GM18861 (cell line): Measurements from ENCODE around the gene ATOH8.

Source experiments
- ATAC-seq: cut with Tn5 transposase; IDR thresholded peaks from one replicate; pipeline ENCODE4 v1.9.1; 2021; ENCODE audit not compliant: unreplicated experiment

The ATOH8 gene

DNA sequence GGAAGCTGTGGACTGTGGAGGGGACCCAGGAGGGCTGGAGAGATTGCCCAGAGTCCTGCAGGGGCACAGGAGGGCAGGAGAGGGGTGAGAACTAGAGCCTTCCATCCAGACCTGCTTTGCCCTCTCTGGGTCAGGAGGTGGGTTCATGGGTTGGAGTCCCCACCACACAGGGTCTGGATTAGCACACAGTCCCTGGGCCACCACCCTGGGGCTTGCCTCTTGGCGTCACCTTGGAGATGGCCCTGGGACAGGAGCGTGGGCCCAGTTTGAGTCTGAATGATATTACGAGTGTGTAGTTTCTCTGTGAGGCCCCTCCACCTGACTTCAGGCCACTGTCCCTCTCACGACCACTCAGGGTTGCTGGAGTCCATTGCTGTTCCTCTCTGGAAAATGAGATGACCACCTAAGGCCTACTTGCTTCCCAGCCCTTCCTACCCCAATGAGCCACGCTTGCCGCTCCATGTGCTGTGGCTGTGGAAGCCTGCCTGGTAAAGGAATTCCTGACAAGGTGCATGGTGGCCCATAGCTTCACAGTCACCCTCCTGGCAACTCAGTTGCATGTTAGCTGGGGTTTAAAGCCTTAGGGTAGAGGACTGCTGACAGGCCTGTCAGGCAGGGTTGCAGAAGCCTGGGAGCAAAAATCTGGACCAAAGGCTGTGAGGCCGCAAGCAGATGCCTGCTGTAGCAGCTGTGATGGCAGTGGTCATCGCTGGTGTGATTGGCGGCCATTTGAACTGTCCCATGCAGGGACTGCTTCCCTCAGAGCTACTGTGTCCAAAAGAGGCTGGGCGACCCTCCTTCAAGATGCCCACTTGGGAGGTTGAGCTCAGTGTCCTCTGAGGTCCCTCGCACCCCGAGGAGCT, 14.2 kb downstream of the ATOH8 start:
- no peak for ATAC-seq

DNA sequence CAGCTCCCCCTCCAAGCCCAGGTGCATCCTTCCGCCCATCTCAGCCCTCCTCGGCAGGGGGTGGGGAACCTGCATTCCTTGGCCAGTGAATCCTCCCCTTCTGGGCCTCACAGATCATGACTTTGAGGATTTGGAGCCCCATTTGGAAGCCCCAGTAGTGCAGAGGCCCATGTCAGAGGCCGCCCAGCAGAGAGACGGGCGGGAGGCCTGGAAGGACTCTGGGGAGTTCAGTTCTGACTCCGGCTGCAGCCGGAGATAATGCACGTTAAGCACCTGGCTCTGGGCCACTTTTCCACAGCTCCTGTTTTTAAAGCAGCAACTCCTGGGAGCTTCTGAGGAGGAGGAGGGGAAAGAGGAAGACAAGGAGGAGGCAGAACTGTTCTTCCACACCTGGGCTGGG, 14.9 kb downstream of the ATOH8 start:
- ATAC-seq: no peak

DNA sequence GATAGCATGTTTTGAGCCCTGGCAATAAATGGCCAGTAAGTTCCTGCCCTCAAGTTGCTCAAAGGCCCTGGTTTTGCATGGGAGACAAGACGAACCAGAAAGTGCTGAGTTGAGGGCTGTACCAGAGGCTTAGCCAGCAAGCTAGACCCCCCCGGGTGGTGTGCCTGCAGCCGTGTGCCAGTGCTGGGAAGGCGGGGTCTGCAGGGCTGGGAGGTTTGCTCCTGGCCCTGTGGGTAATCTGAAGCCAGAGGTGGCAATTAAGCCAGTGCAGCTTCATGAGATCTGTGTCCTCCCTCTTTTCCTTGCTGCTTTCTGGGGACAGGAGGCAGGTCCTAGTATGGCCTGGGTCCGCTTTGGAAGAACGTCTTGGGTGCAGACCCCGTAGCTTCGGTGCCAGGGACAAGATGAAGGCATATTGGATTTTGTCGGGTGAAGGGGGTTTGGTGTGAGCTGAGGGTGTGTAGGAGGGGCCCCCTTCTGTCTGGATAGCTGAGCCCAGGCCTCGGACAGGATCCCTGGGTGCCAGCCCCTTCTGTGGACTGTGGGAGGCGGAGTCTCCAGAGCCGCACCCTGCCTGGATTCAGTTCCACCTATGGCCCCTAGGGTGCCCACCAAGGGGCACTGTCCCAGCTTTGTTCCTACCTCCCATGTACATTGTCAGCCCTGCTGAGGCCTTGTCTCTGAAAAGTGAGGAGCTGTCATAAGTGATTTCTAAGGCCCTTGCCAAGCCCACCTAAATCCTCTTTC, 15.6 kb downstream of the ATOH8 start:
- ATAC-seq: no peak

DNA sequence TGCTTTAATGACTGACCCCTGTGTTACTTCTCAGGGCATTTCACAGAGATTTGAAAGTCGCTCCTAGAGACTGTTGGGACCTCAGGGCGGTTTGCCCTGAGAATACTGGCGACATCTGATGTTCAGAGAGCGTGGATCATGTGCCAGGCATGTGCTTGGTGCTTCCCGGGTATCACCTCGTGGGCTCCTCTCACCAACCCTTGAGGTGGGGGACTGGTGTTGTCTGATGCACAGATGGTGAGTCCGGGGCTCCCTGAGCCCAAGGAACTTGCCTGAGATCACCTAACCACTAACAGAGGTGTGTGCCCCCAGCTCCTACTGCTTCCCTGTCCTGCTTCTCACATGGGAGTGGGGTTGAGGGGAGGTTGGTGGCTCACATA, 16.2 kb downstream of the ATOH8 start:
- no peak for ATAC-seq

DNA sequence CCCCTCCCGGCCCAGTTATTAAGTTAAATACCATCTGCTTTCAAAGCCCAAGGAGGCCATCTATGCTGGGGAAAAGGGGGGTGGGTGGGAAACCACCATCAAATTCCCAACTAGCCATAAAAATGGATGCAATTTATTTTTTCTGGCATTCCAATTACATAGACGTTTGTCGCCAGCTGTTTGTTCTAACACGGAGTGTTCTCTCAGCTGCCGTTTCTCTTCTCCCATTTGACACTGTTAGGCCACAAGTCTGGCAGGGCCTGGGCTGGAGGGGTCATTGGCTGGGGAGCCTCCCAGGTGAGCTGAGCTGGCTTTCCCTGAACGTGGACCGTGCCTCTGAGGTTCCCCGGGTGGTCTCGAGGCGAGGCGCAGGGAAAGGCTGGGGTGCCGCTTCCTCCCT, 16.6 kb downstream of the ATOH8 start:
- ATAC-seq: no peak

DNA sequence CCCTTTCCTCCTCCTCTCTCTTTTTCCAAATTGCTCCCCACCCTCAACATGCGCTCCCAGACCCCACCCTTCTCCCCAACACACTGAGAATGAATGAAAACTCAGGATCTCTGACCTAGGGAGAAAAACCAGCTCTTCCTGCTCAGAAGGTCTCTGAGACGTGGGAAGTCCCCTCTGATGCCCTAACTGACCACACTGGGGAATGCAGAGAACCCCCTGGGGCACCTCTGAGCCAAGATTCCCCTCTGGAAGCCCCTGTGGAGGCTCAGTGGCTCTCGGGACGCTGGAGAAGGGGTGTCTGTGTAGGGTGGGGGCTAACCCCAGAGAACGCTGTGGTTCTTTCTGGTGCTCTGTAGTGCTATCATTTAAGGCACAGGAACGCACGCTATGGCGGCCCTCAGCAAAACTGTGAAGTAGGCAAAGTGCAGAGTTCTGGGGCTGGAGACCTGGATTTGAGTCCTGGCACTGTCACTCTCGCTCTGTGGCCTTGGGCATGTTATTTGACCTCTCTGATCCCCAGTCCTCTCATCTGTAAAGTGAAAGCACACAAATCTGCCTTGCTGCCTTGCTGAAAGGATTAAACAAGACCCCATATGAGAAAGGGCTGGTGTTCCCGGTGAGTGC, 17.1 kb downstream of the ATOH8 start:
- no peak for ATAC-seq

DNA sequence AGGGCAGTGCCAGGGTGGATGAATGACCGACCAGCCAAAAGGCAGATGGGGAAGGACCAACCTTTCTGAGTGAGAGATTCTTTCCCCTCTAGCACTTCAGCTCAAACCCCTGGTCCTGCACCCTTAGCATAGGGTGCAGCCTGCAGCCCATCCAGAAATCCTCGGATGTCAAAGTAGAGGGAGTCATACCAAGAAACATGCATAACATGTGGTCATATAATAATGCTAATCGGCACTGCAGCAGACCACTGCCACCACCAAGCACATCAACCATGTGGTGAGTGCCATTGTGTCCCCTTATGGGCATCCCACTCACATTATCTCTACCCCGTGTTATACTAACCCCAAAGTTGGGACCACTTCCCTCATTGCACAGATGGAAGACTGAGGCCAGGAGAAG, 17.7 kb downstream of the ATOH8 start:
- ATAC-seq: no peak

DNA sequence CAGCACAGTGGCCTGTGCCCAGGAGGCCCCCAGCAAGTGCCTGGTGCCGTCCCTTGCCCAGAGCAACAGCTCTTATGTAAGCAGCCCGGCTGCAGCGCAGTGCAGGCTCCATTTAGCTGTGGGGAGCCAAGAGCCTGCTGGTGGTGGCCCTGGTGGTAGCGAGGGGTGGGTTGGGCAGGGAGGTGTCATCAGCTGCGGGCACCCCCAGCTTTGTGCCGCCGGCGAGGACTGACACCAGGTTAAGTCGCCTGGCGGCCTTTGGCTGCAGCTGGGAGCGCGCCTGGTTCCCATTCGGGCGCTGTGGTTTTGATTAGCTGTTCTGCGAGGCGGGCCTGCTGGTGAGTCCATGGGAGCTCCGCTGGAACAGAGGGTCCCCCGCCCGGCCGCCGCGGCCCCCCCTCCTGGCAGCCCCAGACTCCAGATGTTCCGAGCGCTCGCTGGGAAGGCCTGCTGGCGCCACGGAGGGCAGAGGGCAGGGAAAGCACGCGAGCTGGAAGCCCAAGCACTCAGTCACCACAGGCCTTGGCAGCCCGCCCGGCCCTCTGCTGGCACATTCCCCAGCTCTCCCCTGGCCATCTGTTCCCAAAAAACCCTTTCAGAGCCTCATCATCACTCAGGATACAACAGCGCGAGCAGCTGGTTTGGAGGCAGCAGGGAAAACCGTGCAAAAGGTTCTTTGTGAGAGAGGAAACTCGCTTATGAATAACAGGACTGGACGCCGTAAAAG, 18.4 kb downstream of the ATOH8 start:
- ATAC-seq: no peak

DNA sequence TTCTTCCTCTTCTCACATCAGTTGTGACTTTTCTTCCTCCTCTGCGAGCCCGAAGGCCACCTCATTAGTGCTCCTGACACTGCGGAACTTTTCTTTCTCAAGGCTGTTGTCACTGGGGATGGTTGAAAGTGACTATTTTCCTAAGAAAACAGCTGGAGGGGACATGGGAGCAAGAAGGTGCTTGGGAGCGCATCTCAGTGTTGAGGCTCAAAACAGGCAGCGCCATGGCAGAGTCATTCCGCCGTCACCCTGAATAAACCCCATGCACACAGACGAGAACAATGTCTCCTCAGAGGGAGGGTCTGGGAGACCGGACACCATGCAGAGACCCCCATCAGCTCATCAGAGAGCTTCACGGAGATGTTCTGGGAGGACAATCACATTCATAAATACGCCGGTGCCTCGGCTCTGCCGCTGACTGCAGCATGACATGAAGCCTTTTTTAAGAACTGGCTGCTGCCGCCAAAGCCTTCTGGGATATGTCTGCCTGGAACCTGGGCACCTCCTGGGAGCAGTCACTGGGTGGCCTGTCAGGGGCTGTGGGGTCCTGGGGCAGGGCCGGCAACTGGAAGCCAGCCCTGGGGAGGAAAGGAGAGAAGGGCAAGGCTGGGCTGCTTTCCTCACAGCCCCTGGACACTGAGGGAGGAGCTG, 19.2 kb downstream of the ATOH8 start:
- ATAC-seq: no peak

DNA sequence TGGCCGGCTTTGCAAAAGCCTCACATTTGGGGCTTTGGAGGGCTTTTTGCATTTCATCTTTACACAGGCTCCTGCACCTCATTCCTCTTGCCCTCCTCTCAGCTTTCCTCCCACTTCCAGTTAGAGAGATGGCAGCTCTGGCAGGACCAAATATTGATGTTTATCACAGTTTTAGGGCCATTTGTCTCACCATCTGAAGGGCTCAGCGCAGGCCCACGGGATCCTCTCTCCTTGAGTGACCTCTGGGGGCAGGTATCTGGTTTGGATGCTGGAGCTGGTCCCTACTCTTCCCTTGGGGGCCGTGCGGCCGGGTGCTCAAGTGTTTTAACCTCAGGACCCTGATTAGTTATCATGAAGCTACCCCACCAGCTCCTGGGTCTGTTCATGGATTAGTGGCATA, 19.9 kb downstream of the ATOH8 start:
- no peak for ATAC-seq

DNA sequence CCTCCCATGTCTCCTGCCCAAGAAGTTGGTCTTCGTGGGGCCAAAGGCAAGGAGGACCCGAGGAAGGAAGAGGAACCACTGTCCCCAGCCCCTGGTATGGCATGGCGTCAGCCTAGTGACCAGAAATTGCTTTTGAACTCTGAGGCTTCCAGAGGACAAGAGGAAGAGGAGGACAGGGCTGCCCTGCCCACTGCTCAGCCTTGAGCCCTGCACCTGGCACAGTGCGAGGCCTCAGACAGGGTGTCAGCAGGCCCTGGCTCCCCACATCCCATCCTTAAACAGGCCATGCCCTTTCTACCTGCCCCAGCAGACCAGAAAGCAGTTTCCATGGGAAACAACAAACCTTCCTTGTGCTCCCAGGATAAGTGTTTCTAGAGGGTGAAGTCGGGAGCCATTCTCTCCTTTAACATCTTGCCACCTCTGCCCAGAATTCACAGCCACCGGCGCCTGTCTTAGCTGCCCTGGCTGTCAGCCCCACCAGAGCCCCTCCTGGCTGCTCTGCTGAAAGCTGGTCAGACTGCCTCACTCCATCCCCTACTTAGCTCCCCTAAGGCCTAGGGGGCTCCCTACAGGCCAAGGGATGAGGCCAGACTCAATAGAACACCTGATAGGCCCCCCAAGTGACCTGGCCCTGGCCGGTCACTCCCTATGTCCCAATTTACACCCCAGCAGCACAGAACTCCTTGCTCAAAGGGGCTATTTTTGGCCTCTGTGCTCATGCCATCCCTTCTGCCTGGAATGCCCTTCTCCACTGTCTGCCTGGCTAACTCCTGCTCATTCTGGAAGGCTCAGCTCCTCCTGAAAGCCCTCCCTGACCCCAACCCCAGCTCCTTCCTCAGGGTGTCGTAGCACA, 20.6 kb downstream of the ATOH8 start:
- ATAC-seq: no peak

DNA sequence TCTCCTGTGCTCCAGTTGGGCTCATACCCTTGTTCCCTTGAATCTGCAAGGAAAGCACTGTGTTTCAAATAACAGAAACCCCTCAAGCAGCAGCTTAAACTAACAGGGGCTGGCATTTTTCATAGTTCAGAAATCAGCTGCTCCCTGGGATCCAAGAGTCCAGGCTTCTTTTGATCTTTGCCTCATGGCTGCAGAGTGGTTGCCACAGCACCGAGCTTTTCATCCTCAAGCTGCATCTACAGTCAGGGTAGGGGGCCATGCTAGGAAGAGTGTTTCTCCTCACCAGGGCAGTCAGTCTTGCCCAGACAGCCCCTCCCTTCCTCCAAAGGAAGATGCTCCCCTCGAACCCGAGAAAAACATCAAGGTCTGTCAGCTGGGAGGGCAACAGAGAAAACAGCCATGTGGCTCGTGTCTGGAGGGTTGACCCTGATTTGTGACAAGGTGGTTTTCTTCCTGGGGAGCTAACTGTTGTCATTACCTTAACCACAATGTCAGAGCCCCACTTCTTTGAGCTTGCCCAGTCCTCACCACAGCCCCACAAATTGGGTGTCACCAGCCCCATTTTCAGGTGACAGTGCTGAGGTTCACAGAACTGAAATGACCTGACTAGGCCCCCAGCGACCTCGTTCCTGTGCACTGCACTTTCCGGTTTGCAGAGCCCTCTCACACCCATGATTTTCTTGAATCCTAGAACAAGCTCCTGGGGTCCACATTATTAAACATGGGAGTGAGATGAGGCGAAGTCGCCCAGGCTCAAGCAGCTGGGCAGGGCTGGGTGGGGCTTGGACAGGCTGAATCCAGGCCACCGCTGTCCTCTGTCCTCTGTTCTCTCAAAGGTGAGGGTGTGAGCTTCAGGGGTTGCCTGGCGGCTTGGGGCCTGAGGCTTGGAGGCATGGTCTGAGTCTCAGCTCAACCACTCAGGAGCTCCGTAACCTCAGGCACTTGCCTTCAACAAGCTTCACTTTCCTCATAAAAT, 21.9 kb downstream of the ATOH8 start:
- no peak for ATAC-seq

DNA sequence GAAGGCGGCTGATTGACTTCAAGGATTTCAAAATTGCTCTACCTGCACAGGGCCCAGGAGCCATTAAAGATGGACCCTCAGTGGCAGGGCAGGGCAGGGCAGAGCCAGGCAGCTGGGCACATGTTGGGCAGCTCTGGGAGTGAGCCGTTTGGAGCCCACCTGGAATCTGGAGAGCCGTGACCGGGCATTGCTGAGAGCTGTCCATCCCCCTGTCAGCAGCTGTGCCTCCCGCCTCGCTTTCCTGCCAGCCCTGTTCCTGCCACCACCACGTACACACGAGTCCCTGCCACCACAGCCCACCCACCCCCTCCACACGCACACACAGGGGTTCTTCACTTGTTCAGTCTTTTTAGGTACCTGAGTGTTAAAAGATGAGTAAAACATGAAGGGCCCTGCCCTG, 22.9 kb downstream of the ATOH8 start:
- ATAC-seq: no peak

DNA sequence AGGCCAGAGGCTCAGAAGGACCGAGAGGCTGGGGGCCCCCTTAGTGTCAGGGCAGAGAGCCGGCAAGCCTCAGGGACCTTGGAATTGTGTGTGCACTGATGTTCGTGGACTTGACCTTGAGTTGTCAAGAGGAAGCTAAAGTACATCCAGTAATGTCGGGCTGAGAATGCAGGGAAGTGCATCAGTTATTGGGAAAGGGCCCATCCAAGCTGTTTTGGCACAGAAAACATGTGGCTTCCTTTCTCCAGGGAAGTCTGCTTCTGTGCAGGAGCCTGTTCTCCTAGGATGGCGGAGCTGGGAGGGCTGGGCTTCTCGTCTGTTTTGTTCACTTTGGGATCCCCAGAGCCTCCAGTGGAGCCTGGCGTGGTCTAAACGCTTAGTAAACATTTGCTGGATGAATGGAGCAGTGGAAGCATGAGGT, 23.7 kb downstream of the ATOH8 start:
- no peak for ATAC-seq

DNA sequence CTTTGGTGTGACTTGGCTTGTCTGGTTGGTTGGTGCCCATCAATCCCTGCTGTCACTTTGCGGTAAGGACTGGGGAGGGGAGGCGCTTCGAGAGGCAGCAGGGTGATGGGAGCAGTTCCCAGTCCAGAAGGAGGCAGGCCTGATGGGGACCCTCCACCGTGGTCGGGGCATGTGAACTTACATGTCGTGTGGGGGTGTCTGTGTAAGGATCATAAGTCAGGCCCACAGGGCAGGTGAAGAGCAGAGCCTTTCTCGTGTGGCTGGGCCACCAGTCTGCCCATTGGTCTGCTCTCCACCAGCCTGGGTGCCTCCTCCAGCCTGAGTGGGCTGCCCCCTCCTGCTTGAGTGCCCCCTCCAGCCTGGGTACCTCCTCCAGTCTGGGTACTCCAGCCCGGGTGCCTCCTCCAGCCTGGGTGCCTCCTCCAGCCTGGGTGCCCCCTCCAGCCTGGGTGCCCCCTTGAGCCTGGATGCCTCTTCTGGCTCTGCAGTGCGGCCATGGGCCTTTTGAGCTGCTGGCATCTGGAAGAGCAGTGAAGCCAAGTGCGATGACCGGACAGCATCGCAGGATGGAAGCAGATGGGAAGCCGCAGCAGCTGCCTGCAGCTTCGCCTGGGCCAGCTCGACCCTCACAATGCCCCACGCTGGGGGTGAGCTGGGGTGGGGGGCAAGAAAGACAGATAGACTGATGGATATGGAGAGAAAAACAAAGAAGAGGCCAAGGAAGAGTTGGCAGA, 25.0 kb downstream of the ATOH8 start:
- no peak for ATAC-seq

DNA sequence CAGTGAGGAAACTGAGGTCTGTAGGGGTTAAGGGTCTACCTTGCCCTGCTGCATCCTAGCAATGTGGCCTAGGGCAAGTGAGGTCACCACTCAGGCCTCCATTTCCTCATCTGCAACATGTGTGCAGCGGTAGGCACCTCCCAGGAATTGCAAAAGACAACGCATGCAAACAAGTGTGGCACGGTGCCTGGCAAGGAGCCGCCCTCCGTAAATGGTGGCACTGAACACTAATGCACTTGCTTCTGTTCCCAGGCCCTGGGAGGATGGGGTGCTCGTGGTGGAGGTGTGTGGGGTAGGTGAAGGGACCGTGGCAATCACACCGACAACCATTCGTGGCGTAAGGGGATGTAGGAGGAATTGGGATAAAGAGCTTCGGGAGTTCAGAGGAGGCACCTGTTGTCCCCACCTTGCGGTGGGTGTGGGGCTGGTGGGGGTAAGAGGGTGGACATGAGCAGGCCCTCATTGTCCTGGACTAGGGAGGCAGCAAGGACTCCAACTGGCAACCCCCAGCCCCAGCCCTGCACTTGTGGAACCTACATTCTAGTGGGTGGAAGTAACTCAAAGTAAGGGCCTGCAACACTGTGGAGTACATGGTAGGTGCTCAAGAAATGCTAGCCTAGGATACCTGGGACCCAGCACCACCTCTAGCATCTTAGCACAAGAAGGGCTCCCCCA, 26.0 kb downstream of the ATOH8 start:
- no peak for ATAC-seq

DNA sequence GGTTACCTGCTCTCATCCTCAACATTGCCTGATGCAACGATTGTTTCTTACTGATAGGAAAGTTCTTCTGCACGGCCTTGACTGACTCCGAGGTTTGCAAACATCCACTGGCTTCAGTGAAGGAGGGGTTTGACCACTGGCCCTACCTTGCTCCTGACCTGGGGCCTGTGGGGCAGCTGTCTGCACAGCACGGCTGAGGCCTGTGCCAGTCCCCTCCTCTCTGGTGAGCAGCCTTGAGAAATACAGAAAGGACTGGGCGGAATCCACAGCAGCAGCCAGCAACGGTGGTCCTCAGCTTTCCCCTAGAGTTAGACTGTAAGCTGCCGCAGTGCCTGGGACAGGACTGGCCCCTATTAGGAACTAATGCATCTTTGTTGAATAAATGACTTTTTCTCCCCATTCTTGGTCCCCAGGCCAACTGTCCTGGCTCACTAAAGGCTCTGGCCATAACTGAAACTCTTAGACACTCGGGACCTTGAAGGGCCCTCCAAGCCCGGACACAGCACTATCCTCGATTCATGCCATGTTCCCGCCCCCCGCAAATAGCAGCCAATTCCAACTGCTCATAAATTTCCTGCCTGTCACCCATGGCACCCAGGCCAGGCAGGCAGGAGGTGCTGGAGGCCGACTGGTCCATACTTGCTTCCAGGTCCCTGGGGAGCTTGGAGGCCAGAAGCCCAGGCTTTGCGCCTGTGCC, 26.7 kb downstream of the ATOH8 start:
- ATAC-seq: no peak
